WTC11 (cell line): ENCODE results near the gene SH3RF2. TPM values are rescaled to one million over a fixed set of nuclear protein-coding genes. Genes with fewer than 3 reads are reported as not detected.

Experiments
- ATAC-seq: fragments of 200-7000 bp; cut with Tn5 transposase; 2 replicates; pipeline ENCODE4 v1.10.0; 2021; ENCODE audit warnings: mild to moderate bottlenecking, moderate library complexity
- CTCF ChIA-PET: fragments of 300-600 bp; sonication (Branson Sonifier 250); formaldehyde crosslinking; loops from one replicate; lab custom pipeline; 2021; ENCODE audit warnings: antibody characterized with exemption; lab: Charles Lee
- POLR2A ChIA-PET: fragments of 350-600 bp; sonication (Branson Sonifier 250); formaldehyde crosslinking; loops from one replicate; lab custom pipeline; 2021; ENCODE audit warnings: antibody characterized with exemption; lab: Charles Lee
- DNase-seq: peaks from one replicate; pipeline ENCODE4 v3.0.0; 2021; ENCODE audit warnings: low spot score
- H3K27ac Mint-ChIP-seq: 2 replicates; pipeline ENCODE4 v1.8.0; 2021; ENCODE audit warnings: mixed read lengths
- H3K27me3 Mint-ChIP-seq: 2 replicates; pipeline ENCODE4 v1.8.0; 2021; ENCODE audit warnings: low read depth, mild to moderate bottlenecking, moderate library complexity, mixed read lengths
- H3K36me3 Mint-ChIP-seq: 2 replicates; pipeline ENCODE4 v1.8.0; 2021; ENCODE audit warnings: mixed read lengths
- H3K4me1 Mint-ChIP-seq: 2 replicates; pipeline ENCODE4 v1.8.0; 2022; ENCODE audit warnings: mixed read lengths
- H3K4me3 Mint-ChIP-seq: 2 replicates; pipeline ENCODE4 v1.8.0; 2021; ENCODE audit warnings: mild to moderate bottlenecking, moderate library complexity, mixed read lengths
- H3K9me3 Mint-ChIP-seq: 2 replicates; pipeline ENCODE4 v1.8.0; 2021; ENCODE audit warnings: mixed read lengths
- ARID4B ChIP-seq: sonication (generic); formaldehyde crosslinking; IDR thresholded peaks from 2 replicates; pipeline ENCODE4 v1.8.0; 2023; ENCODE audit warnings: missing genetic modification reagents, mild to moderate bottlenecking, borderline replicate concordance
- CBFB ChIP-seq: sonication (generic); formaldehyde crosslinking; IDR thresholded peaks from 2 replicates; pipeline ENCODE4 v1.8.1; 2022; ENCODE audit warnings: mild to moderate bottlenecking, low read depth, missing genetic modification reagents
- CREB1 ChIP-seq: sonication (generic); formaldehyde crosslinking; IDR thresholded peaks from 2 replicates; pipeline ENCODE4 v1.8.0; 2023; ENCODE audit warnings: mild to moderate bottlenecking, missing genetic modification reagents
- ESRRA ChIP-seq: sonication (generic); formaldehyde crosslinking; IDR thresholded peaks from 2 replicates; pipeline ENCODE4 v1.8.1; 2022; ENCODE audit warnings: mild to moderate bottlenecking, missing genetic modification reagents, borderline replicate concordance
- ETV6 ChIP-seq: sonication (generic); formaldehyde crosslinking; IDR thresholded peaks from 2 replicates; pipeline ENCODE4 v1.8.1; 2022; ENCODE audit warnings: mild to moderate bottlenecking, missing genetic modification reagents
- MLX ChIP-seq: sonication (generic); formaldehyde crosslinking; IDR thresholded peaks from 2 replicates; pipeline ENCODE4 v1.8.1; 2023; ENCODE audit warnings: mild to moderate bottlenecking, missing genetic modification reagents, moderate library complexity
- MXD4 ChIP-seq: fragments of 250-450 bp; sonication (Bioruptor Pico); IDR thresholded peaks from 2 replicates; pipeline ENCODE4 v1.8.0; 2021; ENCODE audit warnings: mild to moderate bottlenecking, moderate library complexity, borderline replicate concordance
- MYBL2 ChIP-seq: sonication (generic); formaldehyde crosslinking; IDR thresholded peaks from 2 replicates; pipeline ENCODE4 v1.8.1; 2023; ENCODE audit warnings: mild to moderate bottlenecking, moderate library complexity, missing genetic modification reagents
- RORB ChIP-seq: fragments of 250-450 bp; sonication (Bioruptor Pico); IDR thresholded peaks from 2 replicates; pipeline ENCODE4 v1.9.0; 2021; ENCODE audit warnings: mild to moderate bottlenecking
- SMAD3 ChIP-seq: sonication (generic); formaldehyde crosslinking; IDR thresholded peaks from 2 replicates; pipeline ENCODE4 v1.8.0; 2022; ENCODE audit warnings: missing genetic modification reagents, mild to moderate bottlenecking, borderline replicate concordance
- STAT6 ChIP-seq: sonication (generic); formaldehyde crosslinking; conservative IDR thresholded peaks from 2 replicates; pipeline ENCODE4 v1.8.1; 2023; ENCODE audit warnings: mild to moderate bottlenecking, low read depth, missing genetic modification reagents, moderate library complexity
- TEAD1 ChIP-seq: sonication (generic); formaldehyde crosslinking; IDR thresholded peaks from 2 replicates; pipeline ENCODE4 v1.8.0; 2022; ENCODE audit warnings: mild to moderate bottlenecking, missing genetic modification reagents
- ZMAT4 ChIP-seq: fragments of 250-450 bp; sonication (Bioruptor Pico); IDR thresholded peaks from 2 replicates; pipeline ENCODE4 v1.9.0; 2021; ENCODE audit warnings: mild to moderate bottlenecking
- ZNF138 ChIP-seq: sonication (generic); formaldehyde crosslinking; conservative IDR thresholded peaks from 2 replicates; pipeline ENCODE4 v1.8.1; 2022; ENCODE audit warnings: mild to moderate bottlenecking, moderate library complexity, missing genetic modification reagents
- total RNA-seq: library from RNA; stranded (reverse); gene quantifications from 3 replicates; pipeline ENCODE4 v1.2.3, GENCODE V29; 2021
- TF ChIP-seq, protein P1 (sequence below): fragments of 250-450 bp; sonication (Bioruptor Pico); IDR thresholded peaks from 2 replicates; pipeline ENCODE4 v1.9.0; 2021; ENCODE audit warnings: moderate library complexity, mild to moderate bottlenecking, inconsistent platforms, borderline replicate concordance

SH3RF2 gene
- total RNA-seq, 1 experiment from 2014 or later: 0.83 TPM

GRCh38 chr5:145911164-145911563 lies 25.2 kb upstream of the SH3RF2 start (continued):
- TF ChIP-seq STAT6 (CRISPR knock-in tag) (no peak), CREB1 (CRISPR knock-in tag) (no peak), TEAD1 (no peak), ETV6 (CRISPR knock-in tag) (no peak)

- no peak for ATAC-seq
- Mint-ChIP-seq H3K36me3 (no peaks in the 10 kb centered on the region), H3K4me3 (no peak overlapping the region), H3K27me3 (no peaks in the 10 kb centered on the region; the same call in 1 of the 2 replicates), H3K27ac (no peak overlapping the region)
- TF ChIP-seq CBFB (CRISPR knock-in tag) (no peak), ARID4B (CRISPR knock-in tag) (no peak), ZMAT4 (CRISPR knock-in tag) (no peak), MYBL2 (no peak), CREB1 (CRISPR knock-in tag) (no peak), RORB (CRISPR knock-in tag) (no peak), SMAD3 (CRISPR knock-in tag) (no peak)
- TF ChIP-seq, all 79 proteins: peak for 0
- DNase-seq: no peak
- POLR2A ChIA-PET: no interaction called here
- Mint-ChIP-seq H3K4me1 (peaks cover 4% of the 10 kb centered on the region), H3K9me3 (no peaks in the 10 kb centered on the region)
- CTCF ChIA-PET: interaction anchor here (1.4 to 1.5 kb wide), 2 partner anchors 9 to 24 kb away, joined by 3 to 8 read pairs; no protein-coding TSS in a partner anchor
These were observed 24.4 kb upstream of the SH3RF2 start for GRCh38 chr5:145912019-145912418.

DNA sequence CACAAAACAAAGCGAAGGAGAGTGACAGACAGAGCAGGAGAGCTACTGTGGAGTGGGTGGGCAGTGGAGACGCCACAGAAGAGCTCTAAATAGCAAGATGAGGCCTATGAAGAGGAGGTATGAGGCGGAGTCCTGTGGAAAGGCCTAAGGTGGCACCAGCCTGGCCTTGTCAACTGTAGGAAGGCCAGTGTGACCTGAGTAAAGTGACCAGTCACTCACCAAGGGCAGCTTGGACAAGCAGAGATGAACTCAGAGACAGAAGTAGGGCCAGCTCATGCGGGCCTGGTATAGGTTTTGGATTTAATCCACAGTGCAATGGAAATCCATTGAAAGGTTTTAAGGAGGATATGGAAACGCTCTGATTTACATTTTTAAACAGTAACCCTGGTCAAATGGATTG lies 23.8 kb upstream of the SH3RF2 start:
- POLR2A ChIA-PET: no interaction called here
- no peak for ATAC-seq
- H3K36me3 Mint-ChIP-seq: no peaks in the 10 kb centered on the region
- no peaks in the 10 kb centered on the region; the same call in 1 of the 2 replicates for H3K27me3 Mint-ChIP-seq
- TF ChIP-seq ZNF138 (CRISPR knock-in tag) (no peak), ESRRA (CRISPR knock-in tag) (no peak), MXD4 (no peak), RORB (CRISPR knock-in tag) (no peak), MLX (CRISPR knock-in tag) (no peak)
- TF ChIP-seq, protein P1, sequence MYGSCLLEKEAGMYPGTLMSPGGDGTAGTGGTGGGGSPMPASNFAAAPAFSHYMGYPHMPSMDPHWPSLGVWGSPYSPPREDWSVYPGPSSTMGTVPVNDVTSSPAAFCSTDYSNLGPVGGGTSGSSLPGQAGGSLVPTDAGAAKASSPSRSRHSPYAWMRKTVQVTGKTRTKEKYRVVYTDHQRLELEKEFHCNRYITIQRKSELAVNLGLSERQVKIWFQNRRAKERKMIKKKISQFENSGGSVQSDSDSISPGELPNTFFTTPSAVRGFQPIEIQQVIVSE (CRISPR knock-in tag): no peak
- H3K4me3 Mint-ChIP-seq: no peak overlapping the region
- no peak for DNase-seq
- no peak overlapping the region for H3K27ac Mint-ChIP-seq
- no peaks in the 10 kb centered on the region for H3K9me3 Mint-ChIP-seq
- H3K4me1 Mint-ChIP-seq: peaks cover 4% of the 10 kb centered on the region
- CTCF ChIA-PET: interaction anchor here (1.4 to 1.5 kb wide), 2 partner anchors 9 to 25 kb away, joined by 3 to 8 read pairs; no protein-coding TSS in a partner anchor
